IPS-18c (cell line): ENCODE measurements around the gene TES.

Source experiments
- H3K4me3 ChIP-seq: 2 replicates; pipeline ENCODE4 v1.7.0; 2013; ENCODE audit warnings: low read depth, mild to moderate bottlenecking, low read length, moderate library complexity; ENCODE audit not compliant: insufficient read depth
- H3K9me3 ChIP-seq: one replicate; pipeline ENCODE4 v1.6.1; 2013; ENCODE audit warnings: mild to moderate bottlenecking, low read length, moderate library complexity; ENCODE audit not compliant: control insufficient read depth, insufficient read depth

The TES gene

DNA sequence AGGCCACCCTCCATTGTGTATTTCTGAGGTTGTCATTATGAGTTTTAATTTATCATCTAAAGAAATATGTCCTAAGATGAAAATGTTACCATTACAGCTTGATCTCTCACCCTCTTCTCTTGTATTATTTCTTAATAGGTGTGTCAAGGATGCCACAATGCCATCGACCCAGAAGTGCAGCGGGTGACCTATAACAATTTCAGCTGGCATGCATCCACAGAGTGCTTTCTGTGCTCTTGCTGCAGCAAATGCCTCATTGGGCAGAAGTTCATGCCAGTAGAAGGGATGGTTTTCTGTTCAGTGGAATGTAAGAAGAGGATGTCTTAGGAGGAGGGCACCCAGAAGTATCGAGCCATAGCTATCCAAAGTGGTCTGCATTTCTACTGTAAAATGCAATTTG is 46.8 kb downstream of the TES start:
- Histone ChIP-seq H3K9me3 (no peaks in the 10 kb centered on the region), H3K4me3 (no peak overlapping the region)

- Histone ChIP-seq H3K4me3 (no peak overlapping the region), H3K9me3 (no peaks in the 10 kb centered on the region)
These were observed 48.4 kb downstream of the TES start for GRCh38 chr7:116258734-116259133.

- no peaks in the 10 kb centered on the region for H3K9me3 ChIP-seq
- no peak overlapping the region for H3K4me3 ChIP-seq
These were observed 49.0 kb downstream of the TES start for GRCh38 chr7:116259156-116259870.

- no peaks in the 10 kb centered on the region for H3K9me3 ChIP-seq
- H3K4me3 ChIP-seq: no peak overlapping the region
These were observed 49.6 kb downstream of the TES start for GRCh38 chr7:116259871-116260440.

- H3K9me3 ChIP-seq: no peaks in the 10 kb centered on the region
- H3K4me3 ChIP-seq: no peak overlapping the region
These were observed 51.6 kb downstream of the TES start for GRCh38 chr7:116261904-116262303.

DNA sequence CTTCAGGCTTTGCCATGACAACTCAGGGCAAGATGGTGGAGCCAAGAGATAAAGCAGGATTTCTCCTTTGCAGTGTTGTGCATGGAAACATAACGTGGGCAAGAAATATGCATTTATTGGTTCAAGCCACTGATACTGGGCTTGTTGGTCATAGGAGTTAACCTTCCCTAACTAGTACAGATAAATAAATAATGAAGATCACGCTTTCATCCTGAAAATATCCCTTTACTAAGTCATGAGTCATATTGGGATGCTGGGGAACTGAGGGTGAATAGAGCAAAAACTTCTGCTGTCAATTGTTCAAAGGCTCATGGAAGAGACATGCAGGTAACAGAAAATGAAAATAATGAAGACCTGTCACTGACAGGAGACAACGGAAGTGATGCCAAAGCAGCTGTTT is 55.5 kb downstream of the TES start:
- no peaks in the 10 kb centered on the region for H3K9me3 ChIP-seq
- H3K4me3 ChIP-seq: no peak overlapping the region

DNA sequence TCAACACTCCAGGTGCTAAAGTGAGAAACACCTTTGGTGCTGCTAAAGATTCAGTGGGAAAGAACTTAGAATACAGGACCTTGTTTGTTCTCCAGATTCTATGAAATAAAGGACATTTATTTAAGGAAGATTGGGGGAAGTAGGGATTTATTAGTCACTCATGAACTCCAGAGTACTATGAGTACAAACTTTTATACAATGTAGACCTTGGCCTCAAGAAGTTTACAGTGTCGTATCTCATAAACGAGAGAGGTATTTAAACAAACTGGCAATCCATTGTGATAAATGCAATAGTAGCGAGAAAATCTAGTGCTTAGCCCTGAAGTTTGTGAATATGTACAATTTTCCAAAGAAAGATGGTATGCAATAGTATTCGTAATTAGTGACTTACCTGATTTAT is 59.1 kb downstream of the TES start:
- Histone ChIP-seq H3K4me3 (no peak overlapping the region), H3K9me3 (no peaks in the 10 kb centered on the region)

GRCh38 chr7:116271161-116271913 is 61.0 kb downstream of the TES start:
- Histone ChIP-seq H3K4me3 (no peak overlapping the region), H3K9me3 (no peaks in the 10 kb centered on the region)

DNA sequence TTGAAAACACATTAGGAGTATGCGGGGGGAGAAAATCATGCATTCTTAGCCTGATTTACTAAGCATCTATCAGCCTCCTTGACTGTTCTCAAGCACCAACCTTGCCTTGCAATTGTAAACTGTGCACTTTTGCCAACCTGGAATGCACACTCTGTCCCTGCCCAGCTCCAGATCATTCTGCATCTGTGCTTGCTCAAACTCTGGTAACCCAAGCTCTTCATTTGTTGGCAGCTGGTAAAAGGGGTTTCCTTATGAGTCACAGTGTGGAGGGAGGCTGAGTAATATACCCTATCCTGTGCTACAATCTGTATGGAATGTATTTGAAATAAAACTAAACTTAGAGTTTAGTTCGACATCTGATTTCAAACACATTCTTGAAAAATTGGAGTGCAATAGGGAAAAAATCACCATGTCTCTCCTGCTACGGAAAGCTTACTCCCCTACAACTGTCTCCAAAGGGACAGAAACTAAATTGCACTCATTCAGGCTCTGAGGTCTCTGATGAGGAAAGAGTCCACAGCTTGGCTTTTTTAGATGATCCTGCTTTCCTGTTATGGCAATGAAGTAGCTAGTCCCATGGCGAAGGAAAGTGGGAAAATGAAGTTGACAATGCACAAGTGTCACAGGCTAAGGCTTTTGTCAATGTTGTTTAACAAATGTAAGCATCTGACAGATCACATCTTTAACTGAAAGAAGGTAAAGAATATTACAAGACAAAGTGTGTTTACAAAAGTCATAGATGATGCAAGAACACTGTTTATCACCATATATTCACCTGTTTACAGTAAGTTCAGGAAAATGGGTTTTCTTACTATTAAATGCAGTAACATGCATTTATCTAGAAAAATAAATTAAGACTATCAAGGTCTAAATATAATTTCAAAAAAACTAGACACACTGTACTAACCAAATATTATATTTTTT is 61.9 kb downstream of the TES start:
- H3K4me3 ChIP-seq: no peak overlapping the region
- H3K9me3 ChIP-seq: no peaks in the 10 kb centered on the region

DNA sequence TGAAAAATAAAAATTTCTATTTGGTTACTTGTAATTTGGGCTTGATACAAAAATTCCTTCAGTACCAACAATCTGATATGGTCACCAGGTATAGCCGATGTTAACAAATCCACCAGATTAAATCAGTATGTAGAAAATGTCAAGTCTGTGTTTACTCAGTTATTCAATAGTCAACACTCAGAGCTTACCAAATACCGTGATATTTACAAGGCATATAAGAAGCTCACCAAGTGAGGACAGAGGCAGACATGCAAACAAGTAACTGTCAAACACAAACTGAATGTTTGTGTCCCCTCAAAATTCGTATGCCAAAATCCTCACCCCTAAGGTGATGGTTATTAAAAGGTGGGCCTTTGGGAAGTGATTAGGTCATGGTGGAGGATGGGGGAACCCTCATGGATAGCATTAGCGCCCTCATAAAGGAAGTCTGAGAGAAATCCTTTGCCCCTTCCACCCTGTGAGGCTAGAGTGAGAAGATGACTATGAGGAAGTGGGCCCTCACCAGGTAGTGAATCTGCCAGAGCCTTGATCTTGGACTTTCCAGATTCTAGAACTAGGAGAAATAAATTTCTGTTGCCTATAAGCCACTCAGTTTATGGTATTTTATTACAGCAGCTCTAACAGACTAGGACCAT is 63.1 kb downstream of the TES start:
- H3K4me3 ChIP-seq: no peak overlapping the region
- no peaks in the 10 kb centered on the region for H3K9me3 ChIP-seq

DNA sequence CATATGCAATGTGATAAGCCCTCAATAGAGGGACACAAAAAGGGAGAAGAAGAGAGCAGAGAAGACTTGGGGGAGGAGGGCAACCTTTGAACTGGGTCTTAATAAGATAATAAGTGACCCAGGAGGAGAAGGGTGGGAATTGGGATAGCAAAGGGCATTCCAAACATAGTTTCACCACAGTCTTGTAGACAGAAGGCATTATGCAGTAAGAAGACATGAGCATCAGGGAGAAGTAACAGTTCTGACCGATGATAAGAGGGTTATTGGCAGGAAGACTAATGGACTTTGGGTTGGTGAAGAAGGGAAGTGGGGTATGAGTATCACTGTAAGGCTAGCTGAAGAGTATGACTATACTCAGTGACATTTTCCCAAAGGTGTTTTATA is 63.6 kb downstream of the TES start:
- H3K9me3 ChIP-seq: no peaks in the 10 kb centered on the region
- H3K4me3 ChIP-seq: no peak overlapping the region

DNA sequence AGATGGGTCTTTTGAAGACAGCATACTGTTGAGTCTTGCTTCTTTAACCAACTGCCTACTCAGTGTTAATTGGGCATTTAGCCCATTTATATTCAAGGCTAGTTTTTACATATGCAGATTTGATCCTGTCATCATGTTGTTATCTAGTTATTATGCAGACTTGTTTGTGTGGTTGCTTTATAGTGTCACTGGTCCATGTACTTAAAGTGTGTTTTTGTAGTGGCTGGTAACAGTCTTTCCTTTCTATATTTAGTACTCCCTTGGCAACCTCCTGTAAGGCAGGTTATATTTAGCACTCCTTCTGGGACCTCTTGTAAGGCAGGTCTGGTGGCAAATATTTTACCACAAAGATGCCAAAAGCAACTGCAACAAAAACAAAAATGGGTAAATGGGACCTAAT is 66.7 kb downstream of the TES start:
- Histone ChIP-seq H3K4me3 (no peak overlapping the region), H3K9me3 (no peaks in the 10 kb centered on the region)

DNA sequence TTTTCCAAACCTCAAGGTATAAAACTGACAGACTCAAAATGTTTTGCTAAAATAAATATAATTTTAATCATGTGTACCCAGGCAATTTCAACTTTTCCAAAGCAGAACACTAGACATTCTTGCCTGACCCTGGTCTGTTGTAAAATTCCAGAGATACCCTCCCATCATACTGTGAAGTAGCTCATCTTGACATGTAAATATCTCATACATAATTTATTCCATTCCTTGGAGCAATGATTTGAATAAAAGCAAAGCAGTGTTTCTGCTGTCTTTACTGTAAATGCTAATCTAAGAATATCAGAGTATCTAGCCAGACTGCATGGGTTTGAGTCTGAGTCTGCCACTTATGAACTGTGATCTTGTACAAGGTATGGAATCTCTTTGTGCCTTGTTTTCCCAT is 68.9 kb downstream of the TES start:
- no peaks in the 10 kb centered on the region for H3K9me3 ChIP-seq
- H3K4me3 ChIP-seq: no peak overlapping the region

DNA sequence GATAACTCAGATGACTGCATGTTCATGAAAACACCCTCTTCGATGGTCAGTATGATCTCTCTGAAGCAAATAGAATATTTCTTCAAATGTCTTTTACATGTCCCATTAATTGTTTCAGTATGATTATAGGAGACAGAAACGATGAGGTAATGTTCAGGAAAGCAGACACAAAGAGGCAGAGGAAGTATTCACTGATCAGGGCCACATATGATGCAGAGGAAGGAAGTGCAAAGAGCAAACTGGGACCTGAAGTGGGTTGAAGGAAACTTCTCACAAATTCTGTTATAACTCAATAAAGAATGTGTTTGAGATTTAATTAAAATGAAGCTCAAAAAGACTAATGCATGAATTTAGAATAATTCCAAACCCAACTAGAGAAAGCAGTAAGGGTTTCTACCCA is 70.5 kb downstream of the TES start:
- H3K9me3 ChIP-seq: no peaks in the 10 kb centered on the region
- H3K4me3 ChIP-seq: no peak overlapping the region

DNA sequence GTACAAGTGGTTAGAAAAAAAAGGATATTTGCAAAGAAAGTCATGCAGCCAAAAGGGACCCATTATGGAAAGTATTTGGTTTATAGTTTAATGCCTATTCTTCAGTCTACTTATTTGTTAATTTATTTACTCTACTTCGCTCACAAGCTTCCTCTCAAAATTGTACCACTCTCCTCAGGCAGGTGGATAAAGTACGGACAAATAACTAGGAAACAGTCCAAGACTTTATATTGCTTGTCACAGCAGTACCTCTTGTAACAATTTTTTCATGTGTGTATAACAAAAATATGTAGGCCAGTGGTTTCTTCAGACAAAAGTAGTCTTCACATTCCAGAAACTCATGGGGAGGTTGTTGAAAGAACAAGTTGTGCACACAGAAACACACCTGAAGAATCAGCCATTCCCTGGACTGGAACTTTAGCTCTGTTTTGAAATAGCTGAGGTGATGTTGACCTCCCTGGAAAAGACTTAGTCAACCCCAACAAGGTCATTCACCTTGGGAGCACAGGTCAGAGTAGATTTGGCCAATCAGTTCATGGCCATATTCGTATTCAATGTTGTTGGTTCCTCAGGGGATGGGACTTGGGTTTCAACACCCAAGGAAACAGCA is 73.4 kb downstream of the TES start:
- H3K9me3 ChIP-seq: no peaks in the 10 kb centered on the region

DNA sequence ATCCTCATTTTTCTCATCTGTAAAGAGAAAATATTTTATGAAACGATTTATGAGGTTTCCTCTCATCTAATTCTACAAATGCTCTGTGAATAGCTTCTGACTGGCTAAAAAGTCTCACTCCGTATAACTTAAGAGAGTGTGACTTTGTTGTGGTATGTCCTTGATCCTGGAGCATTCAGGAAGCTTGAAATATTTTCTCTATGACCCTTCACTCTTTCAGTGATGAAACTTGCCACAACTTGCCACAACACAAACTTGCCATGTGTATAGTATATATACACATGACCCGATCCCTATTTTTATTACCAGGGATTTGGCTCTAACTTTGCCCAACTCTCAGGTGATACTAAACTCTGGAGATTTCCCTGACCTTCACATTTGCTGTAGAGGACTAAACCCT is 74.1 kb downstream of the TES start:
- no peaks in the 10 kb centered on the region for H3K9me3 ChIP-seq

More for the DNA sequence above, 73.4 kb downstream of the TES start:
- no peak overlapping the region for H3K4me3 ChIP-seq

GRCh38 chr7:116285252-116285651 is 74.9 kb downstream of the TES start:
- Histone ChIP-seq H3K9me3 (no peaks in the 10 kb centered on the region), H3K4me3 (no peak overlapping the region)

More for the DNA sequence above, 74.1 kb downstream of the TES start:
- H3K4me3 ChIP-seq: no peak overlapping the region
